HG02981 (cell line): ENCODE data around the gene TACC2.

ENCODE experiments used
- ATAC-seq: cut with Tn5 transposase; IDR thresholded peaks from one replicate; pipeline ENCODE4 v1.9.1; 2021; ENCODE audit warnings: mild to moderate bottlenecking, moderate library complexity; ENCODE audit not compliant: unreplicated experiment

The TACC2 gene

DNA sequence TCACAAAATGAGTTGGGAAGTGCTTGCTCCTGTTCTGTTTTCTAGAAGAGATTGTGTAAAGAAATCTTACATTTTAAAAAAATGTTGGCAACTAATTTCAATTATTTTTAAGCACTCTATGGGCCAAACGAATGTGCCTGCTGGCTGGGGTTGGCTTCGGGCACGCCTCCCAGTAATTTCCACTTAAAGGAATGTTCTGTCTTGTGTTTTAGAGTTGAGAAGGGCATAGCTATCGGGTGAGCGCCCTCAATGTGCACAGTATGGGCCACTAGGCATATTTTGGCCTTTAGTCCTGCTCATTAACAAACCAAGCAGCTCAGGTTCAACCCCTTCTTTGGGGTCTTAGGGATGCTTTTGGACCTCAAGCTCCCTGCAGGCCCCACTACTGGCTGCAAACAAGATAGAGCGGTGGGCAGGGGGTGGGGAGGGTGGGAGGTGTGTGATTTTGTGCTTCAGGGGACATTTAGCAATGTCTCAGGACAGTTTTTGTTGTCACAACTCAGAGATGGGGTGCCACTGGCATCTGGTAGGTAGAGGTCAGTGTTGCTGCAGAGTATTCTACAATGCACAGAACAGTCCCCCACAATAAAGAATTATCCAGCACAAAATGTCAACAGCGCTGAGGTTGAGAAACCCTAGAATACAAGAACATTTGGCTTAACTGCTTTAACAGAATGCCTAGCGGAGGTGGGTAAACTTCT, 40.7 kb downstream of the TACC2 start:
- ATAC-seq = no peak

GRCh38 chr10:122030200-122030552, 41.2 kb downstream of the TACC2 start:
- no peak for ATAC-seq

- ATAC-seq = no peak
Measured at GRCh38 chr10:122033224-122033926, 44.4 kb downstream of the TACC2 start.

GRCh38 chr10:122034149-122034756, 45.3 kb downstream of the TACC2 start:
- no peak for ATAC-seq

DNA sequence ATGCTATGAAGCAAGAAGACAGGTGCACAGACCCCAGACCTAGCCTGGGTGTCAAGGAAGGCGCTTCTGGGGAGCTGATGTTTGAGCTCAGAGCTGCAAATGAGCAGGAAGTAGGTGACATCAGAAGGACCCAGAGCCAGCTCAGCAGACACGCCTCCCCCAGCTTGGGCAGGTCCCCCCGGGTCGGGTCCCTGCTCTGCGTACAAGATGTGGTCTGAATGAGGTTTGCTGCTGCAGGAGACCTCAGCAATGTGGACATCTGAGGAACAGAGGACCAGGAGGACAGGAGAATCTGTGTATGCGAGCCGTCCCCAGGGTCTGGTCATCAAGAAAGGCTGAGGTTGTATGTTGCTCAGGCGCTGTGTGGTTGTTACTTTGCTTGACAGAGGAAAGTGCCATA, 51.8 kb downstream of the TACC2 start:
- ATAC-seq = no peak

DNA sequence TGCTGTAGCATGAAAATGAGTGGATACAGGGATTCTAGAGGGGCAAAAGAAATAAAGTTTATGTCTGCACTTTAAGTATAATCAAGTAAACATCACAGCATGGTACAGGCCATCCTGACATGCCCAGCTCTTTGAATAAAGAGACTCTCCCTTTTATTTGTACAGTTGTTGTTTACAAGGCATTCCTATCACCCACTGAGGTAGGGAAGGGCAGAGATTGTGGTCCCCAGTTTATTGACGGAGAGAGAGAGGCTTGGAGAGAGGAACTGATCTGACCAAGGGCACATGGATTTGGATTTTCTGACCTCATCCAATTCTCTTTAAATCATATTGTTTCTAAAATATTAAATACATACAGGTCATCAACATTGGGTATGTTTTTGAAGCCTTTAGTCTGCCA, 53.9 kb downstream of the TACC2 start:
- no peak for ATAC-seq

GRCh38 chr10:122044045-122044661, 55.2 kb downstream of the TACC2 start:
- no peak for ATAC-seq

DNA sequence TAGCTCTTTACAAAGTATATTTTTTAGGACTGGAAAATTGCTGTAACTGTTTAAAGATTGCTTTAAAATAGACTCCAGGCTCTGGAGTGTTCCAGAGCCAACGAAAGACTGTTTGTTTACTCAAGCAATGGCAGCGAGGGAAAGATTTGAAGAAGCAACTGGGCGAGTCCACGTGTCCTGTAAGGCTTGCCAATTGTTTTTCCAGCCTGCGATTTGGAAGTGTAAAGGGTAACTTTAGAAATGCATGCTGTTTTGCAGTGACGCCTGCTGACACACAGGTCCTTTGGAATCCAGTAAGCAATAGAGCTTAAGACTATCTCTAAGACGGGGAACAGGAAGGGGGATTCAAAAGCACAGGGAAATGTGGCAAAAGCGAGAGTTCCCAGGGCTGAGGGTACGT, 55.8 kb downstream of the TACC2 start:
- no peak for ATAC-seq

GRCh38 chr10:122045212-122045611, 56.2 kb downstream of the TACC2 start:
- ATAC-seq = no peak

DNA sequence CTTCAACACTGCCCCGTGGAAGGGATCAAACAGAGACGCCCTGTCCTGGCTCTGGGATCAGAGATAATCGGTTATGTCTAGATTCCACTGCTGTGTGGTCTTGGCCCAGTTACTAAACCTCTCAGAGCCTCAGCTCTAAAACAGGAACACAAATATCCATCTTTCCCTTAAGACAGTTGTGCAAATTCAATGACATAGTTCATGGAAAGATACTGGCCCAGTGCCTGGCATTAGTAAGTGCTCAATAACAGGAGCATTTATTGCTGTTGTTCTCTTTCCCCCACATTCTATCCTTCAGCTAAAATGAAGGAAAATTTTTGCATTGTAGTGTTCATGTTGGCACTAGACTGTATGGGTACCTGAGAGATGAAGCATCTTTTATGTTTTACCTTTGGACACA, 58.6 kb downstream of the TACC2 start:
- ATAC-seq = no peak

DNA sequence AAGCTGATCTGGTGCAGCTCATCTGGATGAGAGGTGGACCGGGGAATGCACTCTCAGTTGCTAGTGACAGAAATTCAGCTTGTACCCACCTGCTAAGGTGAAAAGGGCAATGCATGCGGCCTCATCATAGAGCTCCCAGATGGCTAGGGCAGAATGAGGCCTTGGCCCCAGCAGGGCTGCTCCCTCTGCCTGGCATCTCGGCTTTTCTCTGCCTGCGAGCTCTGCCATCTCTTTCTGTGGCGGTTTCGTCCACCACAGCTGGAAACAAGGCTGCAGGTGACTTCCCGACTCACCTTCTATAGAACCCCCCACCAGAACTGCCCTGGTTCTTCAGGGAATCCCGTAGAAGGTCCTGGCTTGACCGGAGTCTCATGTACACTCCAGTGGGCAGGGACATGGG, 60.1 kb downstream of the TACC2 start:
- ATAC-seq = no peak

DNA sequence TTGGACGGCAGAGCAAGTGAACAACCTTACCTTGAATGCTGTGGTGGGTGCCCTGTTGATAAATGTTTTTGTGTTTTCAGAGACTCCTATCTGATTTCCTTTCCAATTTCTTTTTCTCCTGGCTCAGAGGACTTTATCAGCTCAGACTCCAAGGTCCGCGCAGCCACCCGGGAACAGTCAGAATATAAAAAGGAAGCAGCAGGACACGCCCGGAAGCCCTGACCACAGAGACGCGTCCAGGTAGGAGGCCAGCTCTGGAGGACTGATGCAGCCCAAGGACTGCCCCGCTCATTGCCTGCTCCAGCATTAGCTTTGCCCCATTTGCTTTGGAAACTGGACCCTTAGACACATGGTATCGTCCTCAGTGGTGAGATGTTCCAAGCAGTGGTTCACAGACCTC, 61.3 kb downstream of the TACC2 start:
- ATAC-seq = no peak

DNA sequence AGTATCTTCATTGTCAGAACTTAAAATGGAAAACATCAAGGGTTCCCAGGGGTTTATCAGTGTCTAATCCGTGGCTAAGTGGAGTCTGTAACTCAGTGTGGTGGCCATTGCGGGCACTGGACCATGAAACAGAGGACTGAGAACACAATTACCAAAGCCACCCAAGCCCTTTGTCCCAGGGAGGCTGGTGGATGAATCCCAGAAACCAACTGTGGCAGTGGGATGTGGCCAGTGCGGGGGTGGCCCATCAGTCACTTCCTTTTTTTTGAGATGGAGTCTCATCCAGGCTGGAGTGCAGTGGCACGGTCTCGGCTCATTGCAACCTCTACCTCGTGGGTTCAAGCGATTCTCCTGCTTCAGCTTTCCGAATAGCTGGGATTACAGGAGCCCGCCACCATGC, 61.8 kb downstream of the TACC2 start:
- ATAC-seq = no peak

GRCh38 chr10:122051609-122052385, 62.8 kb downstream of the TACC2 start:
- ATAC-seq = no peak

GRCh38 chr10:122052701-122053100, 63.7 kb downstream of the TACC2 start:
- no peak for ATAC-seq

DNA sequence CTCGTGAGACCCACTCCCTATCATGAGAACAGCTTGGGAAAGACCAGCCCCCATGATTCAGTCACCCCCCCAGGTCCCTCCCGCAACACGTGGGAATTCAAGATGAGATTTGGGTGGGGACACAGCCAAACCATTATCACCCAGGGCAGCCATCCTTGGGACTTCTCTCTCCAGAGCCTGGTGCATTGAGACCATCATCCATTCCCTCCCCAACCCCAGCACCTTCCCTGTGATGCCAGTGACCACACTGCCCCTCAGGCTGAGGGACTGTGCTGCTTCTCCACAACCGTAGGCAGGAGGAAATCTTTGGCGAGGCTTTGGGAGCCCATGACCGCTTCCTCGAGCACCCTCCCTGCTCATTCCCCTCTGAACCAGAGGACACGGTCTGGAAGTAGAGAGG, 64.4 kb downstream of the TACC2 start:
- no peak for ATAC-seq

DNA sequence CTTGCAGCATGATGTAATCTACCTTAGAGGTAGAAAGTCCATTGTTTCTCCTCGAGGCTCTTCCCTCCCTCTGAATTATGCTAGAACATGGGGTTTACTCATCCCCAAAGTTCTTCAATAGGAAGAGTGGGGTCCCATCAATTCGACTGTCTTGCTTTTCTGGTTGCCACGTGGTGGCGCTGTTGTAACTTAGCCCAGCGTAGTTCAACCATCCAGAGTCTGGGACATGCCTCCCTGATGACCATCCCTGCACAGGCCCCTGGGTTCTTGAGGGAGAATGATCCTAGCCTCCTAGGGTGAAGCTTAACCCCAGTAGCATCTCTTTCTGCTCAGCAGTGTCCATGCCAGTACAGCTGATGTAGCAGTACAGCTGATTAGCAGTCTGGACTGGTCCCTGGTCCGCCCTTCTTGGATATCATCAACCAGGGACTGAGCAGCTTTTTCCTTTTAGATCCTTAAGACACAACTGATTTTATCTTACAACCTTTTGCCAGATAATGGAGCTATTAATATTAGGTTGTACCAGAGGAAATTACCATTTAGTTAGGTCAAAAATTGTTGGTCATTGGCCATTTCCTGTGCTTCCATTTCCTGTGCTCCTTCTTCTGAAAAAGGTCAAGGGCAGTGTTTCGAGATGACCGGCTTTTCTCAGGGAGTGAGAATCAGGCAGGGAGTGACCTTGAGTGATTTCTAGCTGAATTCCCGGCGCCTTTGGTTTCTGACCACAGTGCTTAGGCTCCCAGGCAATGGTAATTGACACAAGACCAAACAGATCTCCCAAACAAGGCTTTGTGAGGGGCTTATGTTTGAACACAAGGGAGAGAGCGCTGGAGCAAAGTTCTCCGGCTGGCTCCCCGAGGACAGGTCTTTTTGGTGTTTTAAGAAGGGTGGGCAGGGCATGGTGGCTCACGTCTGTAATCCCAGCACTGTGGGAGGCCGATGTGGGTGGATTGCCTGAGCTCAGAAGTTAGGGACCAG, 65.4 kb downstream of the TACC2 start:
- no peak for ATAC-seq

GRCh38 chr10:122055252-122055651, 66.3 kb downstream of the TACC2 start:
- ATAC-seq = no peak

- no peak for ATAC-seq
Measured at GRCh38 chr10:122056431-122057094, 67.6 kb downstream of the TACC2 start.
